Activated T-helper 1 cell treated with Interleukin-2 at 50 U/mL for 16 hours (primary cell): ENCODE measurements around the gene SASH3.

ENCODE experiments used
- DNase-seq: peaks from one replicate; pipeline ENCODE4 v3.0.0-alpha.2; 2020; ENCODE audit warnings: low read depth

SASH3 gene

DNA sequence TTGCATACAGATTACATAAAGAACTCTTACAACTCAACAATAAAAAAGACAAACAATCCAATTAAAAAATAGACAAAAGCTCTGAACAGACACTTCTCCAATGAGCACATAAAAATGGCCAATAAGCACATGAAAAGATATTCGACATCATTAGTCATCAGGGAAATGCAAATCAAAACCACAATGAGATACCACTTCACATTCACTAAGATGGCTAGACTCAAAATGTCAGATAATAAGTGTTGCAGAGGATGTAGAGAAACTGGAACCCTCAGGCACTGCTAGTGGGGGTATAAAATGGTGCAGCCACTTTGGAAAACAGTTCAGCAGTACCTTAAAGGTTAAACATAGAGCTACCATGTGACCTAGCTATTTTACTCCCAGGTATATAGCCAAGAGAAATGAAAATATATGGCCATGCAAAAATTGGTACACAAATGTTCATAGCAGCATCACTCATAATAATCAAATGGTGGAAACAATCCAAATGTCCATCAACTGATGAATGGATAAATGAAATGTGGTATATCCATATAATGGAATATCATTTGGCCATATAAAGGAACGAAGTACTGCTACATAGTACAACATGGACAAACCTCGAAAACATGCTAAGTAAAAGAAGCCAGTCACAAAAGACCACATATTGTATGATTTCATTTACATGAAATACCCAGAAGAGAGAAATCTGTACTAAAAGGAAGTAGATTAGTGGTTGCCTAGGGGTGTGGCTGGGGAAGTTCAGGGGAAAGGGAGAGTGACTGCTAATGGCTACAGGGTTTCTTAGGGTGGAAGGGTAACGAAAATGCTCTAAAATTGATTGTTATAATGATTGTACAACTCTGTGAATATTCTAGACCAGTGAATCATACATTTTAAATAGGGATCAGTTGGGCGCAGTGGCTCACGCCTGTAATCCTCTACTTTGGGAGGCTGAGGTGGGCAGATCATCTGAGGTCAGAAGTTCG lies 29.4 kb downstream of the SASH3 start:
- no peak for DNase-seq

DNA sequence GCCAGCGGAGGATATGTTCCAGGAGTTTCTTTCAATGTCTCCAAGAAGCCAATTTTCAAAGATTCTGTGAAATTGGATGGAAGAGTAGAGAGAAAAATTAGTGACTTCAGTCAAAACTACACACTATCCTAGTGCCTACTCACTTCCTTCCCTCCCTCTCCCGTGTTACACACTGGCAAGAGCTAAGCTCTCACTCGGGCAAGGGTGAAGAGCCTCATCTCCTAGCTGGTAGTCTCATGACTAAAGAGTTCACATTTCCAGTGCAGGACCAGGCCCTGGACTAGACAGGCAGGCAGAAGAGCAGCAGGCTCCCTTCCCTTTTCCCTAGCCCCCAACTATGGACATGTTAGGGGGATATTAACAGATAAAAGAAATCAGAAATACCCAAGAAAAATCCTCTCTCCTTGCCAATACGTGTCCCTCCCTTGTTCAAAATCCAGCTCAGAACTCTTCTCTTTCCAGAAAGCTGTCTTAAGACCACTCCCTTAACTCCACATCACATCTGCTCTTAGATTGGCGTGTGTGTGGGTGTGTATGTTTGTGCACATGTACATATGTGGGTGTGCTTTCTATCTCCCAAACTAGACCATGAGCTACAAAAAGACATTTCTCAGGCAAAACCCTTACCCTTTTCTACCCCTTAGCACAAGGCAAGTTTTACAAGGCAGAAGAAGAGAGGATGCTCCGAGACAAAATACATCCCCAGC lies 34.1 kb downstream of the SASH3 start:
- DNase-seq = no peak

DNA sequence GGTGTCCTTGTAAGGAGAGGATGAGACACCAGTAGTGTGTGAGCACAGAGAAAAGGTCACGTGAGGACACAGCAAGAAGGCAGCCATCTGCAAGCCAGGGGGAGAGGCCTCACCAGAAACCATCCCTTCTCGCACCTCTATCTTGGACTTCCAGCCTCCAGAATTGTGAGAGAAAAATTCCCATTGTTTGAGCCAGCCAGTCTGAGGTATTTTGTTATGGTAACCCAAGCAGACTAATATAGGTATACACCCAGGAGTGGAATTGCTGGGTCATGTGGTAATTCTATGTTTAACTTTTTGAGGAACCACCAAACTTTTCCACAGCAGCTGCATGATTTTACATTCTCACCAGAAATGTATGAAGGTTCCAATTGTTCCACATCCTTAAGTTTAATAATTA lies 38.4 kb downstream of the SASH3 start:
- DNase-seq = no peak

DNA sequence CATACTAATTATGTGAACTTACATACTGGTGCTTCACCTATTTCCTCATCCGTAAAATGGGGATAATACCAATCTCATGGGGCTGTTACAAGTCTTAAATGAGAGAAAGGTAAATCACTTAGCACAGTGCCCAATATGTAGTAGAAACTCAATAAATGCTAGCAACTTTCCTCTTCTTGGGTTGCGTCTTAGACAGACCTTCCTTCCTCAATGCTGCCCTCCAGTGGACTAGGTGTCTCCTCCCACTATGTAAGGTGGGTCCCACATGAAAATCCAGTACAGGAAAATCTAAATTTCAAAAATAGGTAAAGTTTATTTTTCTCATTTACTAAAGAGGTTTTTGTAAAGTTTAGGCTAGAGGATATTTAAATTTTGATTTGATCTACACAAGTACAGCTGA lies 43.4 kb downstream of the SASH3 start:
- peak; percentile 6 for DNase-seq

DNA sequence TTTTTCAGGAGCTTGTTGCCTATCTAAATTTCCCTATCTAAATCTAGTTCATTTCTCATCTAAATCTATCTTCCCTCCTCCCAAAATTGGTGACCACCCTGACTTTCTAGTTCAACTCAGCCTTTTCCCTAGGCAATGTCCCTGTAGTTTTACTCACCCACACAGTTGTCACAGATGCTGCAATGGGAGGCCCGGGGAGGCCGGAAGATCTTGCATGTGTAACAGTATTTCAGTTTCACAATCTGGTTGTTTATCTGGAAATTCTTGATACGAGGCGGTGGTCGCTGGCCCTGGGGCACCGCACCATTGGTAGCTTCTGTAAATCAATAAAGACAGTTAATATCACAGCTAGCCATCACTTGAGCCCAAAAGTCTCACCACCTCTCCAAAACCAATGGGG lies 43.8 kb downstream of the SASH3 start:
- no peak for DNase-seq

DNA sequence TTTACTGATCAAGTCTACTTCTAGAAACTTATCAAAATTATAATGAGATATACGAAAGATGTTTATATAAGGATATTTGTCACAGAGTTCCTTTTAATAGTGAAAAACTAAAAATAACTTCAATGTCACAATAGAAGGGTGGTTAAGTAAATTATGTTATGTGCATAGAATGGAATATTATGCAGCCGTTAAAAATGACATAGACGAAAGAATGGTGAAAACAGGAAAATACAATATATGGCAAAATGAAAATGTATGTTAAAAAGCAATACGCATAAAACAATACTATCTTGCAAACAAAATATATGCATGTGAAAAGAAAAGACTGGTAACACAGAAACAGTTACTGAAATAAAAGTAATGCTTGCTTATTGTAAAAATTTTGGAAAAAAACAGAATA lies 44.9 kb downstream of the SASH3 start:
- no peak for DNase-seq

DNA sequence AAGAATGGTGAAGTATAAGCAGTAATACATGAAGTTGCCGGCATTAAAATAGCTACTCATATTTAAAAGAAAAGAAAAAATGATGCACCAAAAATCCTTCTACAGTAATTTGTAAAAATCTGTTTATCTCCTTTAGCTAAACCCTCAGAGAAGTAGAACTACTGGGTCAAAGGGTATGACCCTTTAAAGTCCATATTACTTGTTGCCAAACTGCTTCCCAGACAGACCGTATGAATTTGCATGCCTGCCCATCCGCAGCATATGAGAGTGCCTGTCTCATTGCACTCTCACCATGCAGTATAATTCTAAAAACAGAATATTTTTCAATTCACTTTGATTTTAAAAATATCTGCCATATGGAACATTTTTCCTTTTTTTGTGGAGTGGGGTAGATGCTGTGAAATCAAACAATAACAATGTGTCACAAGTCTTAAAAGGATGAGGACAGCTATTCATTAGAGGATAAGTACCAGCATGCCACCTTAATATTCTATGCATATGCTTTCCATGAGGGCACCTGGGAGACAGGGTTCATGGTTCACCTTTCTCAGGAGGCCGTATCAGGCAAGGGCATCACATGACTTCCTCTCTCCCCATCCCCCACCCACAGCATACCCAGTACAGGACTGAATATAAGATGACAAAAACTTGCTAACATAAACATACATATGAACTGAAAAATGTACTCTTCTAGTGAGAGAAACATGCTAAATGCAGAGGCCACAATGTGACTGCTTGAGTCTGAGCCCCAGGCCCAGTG lies 46.2 kb downstream of the SASH3 start:
- no peak for DNase-seq

DNA sequence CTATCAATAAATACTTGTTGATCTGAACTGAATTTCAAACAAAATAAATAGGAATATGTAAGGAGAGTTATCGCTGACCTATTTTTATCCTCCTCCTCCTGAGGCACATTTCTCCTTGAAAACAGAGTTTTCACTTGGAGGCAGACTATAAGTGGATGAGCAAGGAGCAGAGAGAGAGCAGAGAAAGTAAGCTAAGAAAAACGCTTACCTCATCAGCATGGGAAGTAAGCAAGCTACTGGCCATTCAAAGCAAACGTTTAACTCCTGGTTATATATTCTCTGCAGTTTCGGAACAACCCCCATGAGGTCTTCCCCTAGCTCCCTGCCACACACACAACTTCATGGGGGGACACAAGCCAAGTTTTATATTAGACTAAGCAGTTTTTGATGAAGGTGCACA lies 50.7 kb downstream of the SASH3 start:
- no peak for DNase-seq

DNA sequence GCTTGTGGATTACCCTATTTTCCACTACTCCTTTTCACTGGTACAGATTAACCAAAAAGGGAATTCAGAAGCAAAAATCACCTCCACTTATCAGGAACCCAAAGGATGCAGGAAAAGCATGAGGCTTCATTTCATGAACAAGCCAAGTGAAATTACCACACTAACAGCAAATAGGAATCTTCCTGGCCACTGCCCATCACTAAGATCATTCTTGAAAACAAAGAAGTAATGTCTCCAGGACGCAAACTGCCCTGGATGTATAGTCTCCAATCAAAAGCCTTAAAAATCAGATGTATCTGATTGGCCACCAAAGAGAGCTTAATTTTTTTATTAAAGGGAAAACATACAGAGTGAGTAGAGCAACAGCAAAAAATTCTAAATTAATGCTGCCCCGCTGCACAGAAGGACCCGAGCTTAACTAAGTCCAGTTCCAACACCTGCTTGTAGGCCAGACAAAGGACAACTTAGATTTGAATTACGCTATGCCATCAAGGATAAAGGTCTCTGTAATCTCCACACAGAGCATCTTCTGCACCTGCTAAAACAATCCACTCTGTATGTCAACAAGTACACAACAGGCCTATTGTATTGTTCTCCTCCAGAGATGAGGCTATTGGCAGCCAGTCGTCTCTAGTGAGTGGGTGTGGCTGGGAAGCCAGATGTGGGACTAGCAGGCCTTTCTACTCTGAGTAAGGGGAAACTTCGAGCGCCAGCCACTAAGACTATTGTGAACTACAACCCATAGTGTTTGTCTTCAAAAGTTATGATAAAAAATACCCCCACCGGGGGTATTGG lies 51.5 kb downstream of the SASH3 start:
- no peak for DNase-seq

DNA sequence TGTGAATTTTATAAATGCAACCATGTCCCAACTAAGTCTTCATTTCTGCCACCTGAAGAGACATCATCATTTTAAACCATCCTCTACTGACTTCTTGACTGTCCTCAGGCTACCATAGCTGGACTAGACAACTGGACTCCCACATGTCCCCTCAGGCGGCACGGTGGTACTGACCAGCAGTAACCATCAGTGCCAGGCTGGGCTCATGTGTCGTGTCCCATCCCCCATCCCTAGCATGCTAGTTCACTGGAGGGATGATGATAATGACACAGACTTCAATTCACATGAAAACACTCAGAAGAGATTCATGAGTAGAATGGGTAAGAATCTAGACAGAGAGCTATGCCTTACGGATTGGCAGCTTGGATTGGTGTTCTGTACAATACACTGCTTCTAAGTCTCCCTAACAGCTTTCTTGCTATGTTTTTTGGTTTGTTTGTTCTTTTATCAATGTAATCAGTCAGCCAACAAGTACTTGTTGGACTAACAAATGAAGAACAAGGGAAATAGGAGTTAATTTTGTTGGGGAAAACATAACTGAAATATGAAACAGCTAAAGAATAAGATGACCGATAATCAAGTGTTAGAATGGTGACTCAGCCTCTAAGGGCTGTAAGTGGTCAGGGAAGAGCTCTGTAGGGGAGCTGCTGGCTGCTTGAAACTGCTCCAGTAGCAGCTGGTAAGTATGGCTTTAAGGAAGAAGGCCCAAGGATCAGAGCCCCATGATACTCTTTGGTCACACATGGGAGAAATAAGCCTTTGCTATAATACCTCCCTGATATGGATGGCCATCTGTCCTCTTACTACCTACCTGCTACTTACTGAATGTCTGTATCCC lies 53.6 kb downstream of the SASH3 start:
- no peak for DNase-seq

DNA sequence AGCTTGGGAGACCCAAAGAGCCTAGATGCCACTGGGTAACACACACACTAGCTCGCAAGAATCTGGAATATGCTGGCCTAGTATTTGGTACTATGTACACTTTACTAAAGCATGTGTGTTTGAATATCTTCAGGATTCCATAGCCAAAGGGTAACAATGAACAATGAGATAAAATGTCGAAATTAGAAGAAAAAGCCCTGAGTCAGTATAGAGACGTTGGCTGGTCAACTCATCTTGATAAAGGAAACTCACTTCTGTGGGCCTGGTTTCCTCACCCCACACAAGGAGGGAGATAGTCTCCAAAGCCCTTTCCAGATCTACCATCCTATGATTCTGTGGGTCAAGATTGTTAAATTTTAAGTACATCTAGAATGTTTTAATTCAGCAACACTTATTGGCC lies 57.1 kb downstream of the SASH3 start:
- DNase-seq = no peak

DNA sequence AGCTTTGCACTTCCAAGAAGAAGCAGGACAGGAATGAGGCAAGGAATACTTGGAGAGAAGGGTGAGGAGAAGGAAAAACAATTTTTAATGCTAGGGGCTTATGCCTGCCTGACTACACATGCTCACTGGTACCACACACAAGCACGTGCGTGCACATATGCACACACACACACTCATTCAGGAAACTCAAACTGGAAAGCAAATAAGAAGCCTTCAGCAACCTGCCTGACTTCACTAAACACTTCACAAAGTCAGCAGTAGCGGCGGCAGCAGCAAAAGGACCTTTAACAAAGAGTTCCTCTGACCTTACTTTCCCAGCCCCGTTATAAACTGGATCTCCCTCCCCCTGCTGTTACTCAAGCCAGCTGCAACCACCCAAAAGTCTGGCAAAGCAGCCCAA lies 60.6 kb downstream of the SASH3 start:
- DNase-seq = no peak

DNA sequence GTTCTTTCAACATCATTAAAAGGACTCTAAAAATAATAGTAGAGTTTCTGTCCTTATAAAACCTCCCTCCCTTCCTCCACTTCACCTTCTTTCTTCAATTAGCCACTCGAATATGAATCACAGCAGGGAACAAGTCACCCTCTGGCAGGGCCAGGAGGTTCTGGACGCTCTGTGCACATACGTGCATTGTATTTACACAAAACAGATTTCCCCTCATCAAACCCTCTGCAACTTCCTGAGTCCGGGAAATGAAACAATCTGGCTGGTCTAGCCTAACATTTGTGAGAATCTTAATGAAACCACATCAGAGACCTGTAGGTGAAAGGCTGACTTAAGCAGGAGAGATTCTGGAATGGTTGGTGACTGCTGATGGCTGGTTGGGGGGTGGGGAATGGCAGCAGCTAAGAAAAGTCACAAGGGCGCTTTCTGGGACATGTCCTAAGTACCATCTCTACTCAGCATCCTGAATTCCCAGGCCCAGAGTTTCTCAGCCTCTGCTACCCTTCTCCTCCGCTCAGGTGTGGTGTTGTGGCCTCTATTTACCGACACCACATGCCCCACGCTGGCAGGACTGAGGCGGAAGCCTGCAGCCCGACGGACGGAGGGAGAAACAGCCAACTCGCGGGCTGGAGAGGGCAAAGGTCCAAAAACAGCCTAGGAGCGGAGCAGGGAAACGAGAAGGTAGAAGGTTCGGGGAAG lies 62.9 kb downstream of the SASH3 start:
- no peak for DNase-seq

DNA sequence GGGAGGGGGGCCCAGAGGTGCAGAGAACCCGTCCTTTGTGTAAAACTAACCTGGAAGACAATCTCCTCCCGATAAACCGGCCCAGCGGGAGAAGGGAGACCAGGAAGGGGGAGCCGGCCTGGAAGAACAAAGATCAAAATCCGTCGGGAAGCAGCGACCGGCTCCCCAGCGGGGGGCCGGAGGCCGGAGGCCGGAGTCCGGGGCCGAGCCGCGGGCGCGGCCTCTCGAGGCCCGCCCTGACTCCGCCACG lies 63.4 kb downstream of the SASH3 start:
- DNase-seq = no peak

DNA sequence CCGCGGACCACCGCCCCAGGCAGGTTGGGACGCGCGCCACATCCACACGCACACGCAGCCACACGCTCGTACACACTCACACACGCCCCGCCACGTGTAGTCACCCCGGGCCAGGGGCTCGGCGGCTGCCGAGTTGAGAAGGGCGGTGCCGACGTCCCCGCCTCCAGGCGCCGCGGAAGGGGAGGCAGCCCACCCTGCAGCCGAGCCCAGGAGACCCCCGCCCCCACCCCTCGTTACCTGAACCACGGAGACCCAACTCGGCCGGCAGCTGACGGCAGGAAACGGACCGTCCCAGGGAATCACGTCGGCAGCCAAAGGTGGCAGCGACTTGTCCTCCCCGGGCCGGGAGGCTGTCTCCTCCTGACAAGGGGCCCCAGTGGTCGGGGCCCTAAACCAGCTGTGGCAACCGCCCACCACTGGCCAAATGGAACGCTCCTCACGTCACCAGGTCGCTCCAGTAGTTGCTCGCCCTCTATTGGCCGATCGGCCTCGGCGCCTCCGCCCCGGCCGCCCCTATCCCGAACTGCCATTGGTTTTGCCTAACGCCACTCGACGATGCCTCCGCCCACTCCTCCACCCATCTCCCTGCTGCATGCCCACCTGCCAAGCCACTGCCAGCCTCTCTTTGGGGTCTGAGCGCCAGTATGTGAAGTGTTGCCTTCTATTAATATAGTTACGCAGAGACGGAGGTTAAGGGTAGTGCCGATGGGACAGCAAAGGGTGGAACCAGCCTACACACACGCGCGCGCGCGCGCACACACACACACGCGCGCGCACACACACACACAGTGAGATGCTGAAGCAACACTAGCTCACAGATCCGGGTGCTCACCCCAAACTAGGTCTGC lies 63.9 kb downstream of the SASH3 start, which contains the start of gene ZDHHC9:
ZDHHC9 (minus strand) TSS at position 428 of the 848 bp plus-strand sequence. CDS start 1,941 bp downstream, outside the sequence.
- peak; percentile 70 for DNase-seq
